ENCODE measurements around the gene RAB40B.

The RAB40B gene

DNA sequence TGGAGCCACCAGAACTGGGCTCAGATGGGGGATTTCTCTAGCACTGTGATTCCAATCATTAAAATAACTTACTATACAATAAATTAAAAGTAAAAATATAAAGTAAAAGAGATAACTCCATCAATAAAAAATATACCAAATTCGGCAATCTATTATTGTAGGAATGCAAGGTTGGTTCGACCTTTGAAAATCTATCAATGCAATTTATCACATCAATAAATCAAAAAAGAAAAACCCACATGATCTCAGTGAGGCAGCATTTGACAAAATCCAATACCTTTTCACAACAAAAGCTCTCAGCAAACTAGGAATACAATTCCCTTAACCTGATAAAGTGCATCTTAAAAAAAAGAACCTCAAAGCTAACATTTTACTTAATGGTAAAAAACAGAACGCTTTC lies 17.0 kb downstream of the RAB40B start:
- Histone ChIP-seq H3K27ac (ENCODE audit: low read depth, low read length) (no peak overlapping the region), H3K27me3 (ENCODE audit: control insufficient read depth, insufficient read depth, low read length) (no peaks in the 10 kb centered on the region), H3K4me1 (ENCODE audit: control insufficient read depth, insufficient read depth, low read length) (no peaks in the 10 kb centered on the region), H3K4me3 (ENCODE audit: low read length) (no peak overlapping the region), H3K9ac (ENCODE audit: low read length) (no peak overlapping the region), H3K36me3 (ENCODE audit: control insufficient read depth, insufficient read depth, low read length) (no peaks in the 10 kb centered on the region)

DNA sequence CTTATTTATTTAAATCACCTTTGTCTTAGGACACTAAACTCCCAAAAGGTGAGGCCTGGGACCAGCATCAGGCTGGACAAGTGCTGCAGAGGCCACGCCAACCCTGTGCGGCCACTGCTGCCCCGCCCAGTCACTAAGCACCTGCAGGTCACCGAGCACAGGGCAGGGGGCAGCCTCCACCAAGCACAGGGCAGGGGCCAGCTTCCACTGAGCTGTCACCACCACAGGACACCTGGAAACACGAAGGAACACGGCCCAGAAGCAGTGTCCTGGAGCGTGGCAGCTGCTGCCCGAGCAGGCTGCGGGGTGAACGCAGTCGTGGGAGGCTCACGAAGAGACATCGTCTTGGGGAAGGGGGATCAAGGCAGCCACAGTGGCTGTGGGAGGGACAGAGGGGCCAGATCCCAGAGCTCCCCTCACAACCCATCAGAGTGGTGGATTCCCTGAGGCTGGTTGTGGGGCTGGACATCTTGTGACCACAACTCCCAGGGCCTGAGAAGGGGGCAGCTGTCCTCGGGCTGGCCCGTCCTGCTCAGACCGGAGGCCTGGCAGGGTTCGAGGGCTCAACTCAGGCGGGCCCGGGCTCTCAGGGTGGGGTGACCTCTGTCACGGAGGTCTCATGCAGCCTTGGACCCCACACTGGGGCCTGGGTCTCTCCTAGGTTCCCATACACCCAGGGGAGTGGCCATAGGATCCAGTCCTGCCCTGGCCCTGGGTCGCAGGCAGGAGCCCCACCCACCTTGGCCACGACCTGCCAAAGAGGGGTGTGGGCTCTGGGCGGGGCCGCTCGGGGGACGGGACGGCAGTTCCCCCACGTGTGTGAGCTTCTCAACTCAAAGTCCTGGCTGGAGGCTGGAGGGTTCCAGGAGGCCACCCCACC lies 18.7 kb downstream of the RAB40B start:
- Histone ChIP-seq H3K4me3 (ENCODE audit: low read length) (no peak overlapping the region), H3K27ac (ENCODE audit: low read depth, low read length) (no peak overlapping the region), H3K36me3 (ENCODE audit: control insufficient read depth, insufficient read depth, low read length) (no peaks in the 10 kb centered on the region), H3K27me3 (ENCODE audit: control insufficient read depth, insufficient read depth, low read length) (no peaks in the 10 kb centered on the region), H3K4me1 (ENCODE audit: control insufficient read depth, insufficient read depth, low read length) (no peaks in the 10 kb centered on the region), H3K9ac (ENCODE audit: low read length) (no peak overlapping the region)

DNA sequence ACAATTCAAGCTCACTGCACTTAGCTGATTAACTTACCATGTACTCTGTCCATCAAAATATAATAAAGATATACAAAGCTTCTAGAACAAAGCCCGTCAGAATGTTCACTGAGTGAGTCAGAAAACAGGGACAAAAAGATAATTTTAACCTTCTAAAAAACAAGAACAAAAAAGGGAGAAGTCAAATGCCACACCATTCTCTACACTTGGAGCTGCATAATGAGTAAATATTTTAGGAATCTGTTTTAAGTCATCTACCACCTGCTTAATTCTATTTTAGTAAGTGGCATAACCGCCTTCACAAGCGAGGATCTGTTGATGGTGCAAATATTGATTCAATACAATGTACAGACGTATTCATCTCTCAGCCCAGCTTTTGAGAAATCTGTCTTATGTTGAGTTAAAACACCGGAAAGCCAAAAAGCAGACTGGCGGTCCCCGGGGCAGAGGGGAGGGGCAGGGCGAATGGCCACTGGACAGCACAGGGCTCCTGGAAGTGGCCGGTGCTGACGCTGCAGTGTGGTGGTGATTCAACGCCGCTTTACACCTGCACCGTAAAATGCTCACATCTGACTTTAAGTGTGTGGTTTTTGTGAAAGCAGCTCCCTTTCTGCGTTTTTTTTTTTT lies 20.1 kb downstream of the RAB40B start:
- no peak overlapping the region for H3K4me3 ChIP-seq (ENCODE audit: low read length)

DNA sequence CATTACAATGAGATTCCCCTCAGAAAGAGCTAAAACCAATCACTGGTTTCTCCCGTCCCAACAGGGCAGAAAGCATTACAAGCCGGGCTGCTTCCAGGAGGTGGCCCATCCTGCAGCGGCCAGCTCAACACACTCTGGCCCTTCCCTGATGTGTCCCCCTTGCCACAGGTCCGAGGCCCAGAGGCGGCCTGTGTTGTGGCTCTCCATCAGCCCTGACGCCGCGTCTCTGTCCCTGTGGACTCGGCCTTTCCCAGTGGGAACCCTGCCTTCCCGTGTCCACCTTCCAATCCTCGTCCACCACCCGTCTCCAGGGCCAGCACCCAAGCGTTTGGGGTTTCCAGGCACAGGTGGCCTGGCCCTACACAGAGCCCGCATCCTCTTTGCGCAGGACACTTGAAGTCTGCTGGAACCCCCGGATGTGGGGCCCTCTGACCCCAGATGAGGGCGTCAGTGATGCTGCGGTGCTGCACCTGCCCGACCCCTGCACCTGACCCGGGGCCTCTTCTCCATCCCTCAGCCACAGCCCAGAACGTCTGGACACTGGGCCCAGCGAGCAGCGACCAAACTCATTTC lies 21.1 kb downstream of the RAB40B start:
- Histone ChIP-seq H3K9ac (ENCODE audit: low read length) (no peak overlapping the region), H3K4me3 (ENCODE audit: low read length) (no peak overlapping the region), H3K4me1 (ENCODE audit: control insufficient read depth, insufficient read depth, low read length) (no peaks in the 10 kb centered on the region), H3K27me3 (ENCODE audit: control insufficient read depth, insufficient read depth, low read length) (no peaks in the 10 kb centered on the region), H3K36me3 (ENCODE audit: control insufficient read depth, insufficient read depth, low read length) (no peaks in the 10 kb centered on the region), H3K27ac (ENCODE audit: low read depth, low read length) (no peak overlapping the region)

More for the DNA sequence above, 20.1 kb downstream of the RAB40B start:
- Histone ChIP-seq H3K36me3 (ENCODE audit: control insufficient read depth, insufficient read depth, low read length) (no peaks in the 10 kb centered on the region), H3K27me3 (ENCODE audit: control insufficient read depth, insufficient read depth, low read length) (no peaks in the 10 kb centered on the region), H3K9ac (ENCODE audit: low read length) (no peak overlapping the region), H3K27ac (ENCODE audit: low read depth, low read length) (no peak overlapping the region), H3K4me1 (ENCODE audit: control insufficient read depth, insufficient read depth, low read length) (no peaks in the 10 kb centered on the region)

DNA sequence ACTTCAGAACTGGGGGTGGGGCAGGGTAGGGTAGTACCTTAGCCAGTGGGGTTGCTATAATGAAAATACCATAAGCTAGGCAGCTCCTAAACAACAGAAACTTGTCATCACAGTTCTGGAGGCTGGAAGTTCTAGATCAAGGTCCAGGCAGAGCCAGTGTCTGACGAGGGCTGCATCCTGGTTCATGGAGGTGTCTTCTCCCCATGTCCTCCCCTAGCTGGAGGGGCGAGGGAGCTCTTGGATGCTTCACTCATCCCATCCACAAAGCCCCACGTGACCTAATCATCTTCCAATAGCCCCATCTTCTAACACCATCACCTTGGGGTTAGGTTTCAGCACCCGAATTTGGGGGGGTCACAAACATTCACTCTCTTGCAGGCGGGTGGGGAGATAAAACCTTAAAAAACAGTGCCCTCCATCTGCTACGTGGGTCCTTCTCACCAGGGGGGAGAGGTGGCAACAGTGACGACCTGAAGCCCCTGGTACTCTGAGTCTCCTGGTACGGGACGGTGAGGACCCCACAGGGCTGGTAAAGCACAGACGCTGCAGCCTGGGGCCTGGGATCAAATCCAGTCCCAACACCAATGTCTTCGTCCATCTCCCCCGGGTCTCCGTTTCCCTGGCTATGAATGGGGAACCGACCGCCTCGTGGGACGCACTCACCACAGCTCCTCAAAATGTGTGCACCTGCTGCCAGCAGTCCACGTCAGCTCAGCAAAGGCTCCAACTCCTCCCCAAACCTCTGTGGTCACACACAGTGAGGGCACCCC lies 22.8 kb downstream of the RAB40B start:
- no peaks in the 10 kb centered on the region for H3K4me1 ChIP-seq (ENCODE audit: control insufficient read depth, insufficient read depth, low read length)
- H3K36me3 ChIP-seq (ENCODE audit: control insufficient read depth, insufficient read depth, low read length): no peaks in the 10 kb centered on the region
- no peak overlapping the region for H3K9ac ChIP-seq (ENCODE audit: low read length)
- H3K27ac ChIP-seq (ENCODE audit: low read depth, low read length): no peak overlapping the region
- H3K4me3 ChIP-seq (ENCODE audit: low read length): no peak overlapping the region
- no peaks in the 10 kb centered on the region for H3K27me3 ChIP-seq (ENCODE audit: control insufficient read depth, insufficient read depth, low read length)

DNA sequence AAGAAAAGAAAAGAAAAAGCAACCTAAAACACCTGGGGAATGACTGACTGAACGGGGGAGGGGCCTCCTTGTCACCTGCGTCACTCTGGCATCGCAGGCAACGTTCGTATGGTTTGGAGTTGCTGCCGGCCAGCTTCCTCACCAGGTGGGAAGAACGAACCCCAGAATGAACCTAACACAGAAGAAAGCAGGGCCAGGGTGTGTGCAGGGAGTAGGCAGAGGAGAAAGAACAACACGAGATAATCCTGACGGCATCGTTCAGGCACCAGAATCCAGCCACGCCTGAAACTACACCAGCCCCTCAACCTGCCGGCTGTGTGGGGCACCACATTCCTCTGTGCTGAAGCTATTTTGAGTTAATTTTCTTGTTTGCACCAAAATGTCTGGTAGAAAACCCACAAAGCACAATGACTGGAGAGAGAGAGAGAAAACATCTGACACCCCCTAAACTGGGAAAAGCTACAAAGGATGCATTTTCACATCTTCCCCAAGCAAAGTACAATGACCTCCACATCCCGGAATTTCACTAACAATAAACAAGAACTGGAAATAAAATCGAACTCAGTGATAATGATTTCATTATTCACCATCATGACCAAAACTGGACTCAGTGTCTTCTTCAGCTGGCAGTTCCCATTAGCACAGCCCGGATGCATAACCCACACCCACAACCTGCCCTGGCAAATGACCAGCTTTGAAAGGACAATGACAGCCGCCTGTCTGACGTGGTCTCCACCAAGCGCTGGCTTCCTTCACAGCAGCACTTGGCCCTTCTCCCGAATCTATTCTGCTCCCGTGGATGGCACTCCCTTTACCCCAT lies 23.6 kb downstream of the RAB40B start:
- Histone ChIP-seq H3K27me3 (ENCODE audit: control insufficient read depth, insufficient read depth, low read length) (no peaks in the 10 kb centered on the region), H3K36me3 (ENCODE audit: control insufficient read depth, insufficient read depth, low read length) (no peaks in the 10 kb centered on the region), H3K9ac (ENCODE audit: low read length) (no peak overlapping the region), H3K4me3 (ENCODE audit: low read length) (no peak overlapping the region), H3K4me1 (ENCODE audit: control insufficient read depth, insufficient read depth, low read length) (no peaks in the 10 kb centered on the region), H3K27ac (ENCODE audit: low read depth, low read length) (no peak overlapping the region)

DNA sequence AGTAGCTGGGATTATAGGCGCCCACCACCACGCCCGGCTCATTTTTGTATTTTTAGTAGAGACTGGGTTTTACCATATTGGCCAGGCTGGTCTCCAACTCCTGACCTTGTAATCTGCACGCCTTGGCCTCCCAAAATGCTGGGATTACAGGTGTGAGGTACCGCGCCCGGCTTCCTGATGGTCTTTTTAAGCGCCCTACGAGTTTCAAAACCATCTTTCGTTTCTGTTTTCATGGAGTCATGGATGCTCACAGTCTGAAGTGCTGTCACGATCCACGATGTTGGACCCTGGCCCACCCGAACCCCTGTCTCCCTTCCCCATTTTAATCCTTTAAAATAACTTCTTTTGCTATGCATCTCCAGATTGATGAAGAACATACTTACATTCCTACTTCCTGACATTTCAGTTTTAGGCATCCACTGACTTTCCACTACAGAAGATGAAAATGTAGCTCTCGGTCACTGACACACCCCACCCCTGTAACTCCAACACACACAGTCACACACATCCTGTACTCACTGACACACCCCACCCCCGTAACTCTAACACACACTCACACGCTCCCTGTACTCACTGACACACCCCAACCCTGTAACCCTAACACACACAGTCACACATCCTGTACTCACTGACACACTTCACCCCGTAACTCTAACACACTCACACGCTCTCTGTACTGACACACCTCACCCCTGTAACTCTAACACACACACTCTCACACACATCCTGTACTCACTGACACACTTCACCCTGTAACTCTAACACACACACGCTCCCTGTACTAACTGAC lies 27.6 kb downstream of the RAB40B start:
- H3K27me3 ChIP-seq (ENCODE audit: control insufficient read depth, insufficient read depth, low read length): no peaks in the 10 kb centered on the region
- H3K9ac ChIP-seq (ENCODE audit: low read length): no peak overlapping the region
- no peak overlapping the region for H3K27ac ChIP-seq (ENCODE audit: low read depth, low read length)
- no peaks in the 10 kb centered on the region for H3K36me3 ChIP-seq (ENCODE audit: control insufficient read depth, insufficient read depth, low read length)
- H3K4me1 ChIP-seq (ENCODE audit: control insufficient read depth, insufficient read depth, low read length): peaks cover 2% of the 10 kb centered on the region
- H3K4me3 ChIP-seq (ENCODE audit: low read length): no peak overlapping the region

DNA sequence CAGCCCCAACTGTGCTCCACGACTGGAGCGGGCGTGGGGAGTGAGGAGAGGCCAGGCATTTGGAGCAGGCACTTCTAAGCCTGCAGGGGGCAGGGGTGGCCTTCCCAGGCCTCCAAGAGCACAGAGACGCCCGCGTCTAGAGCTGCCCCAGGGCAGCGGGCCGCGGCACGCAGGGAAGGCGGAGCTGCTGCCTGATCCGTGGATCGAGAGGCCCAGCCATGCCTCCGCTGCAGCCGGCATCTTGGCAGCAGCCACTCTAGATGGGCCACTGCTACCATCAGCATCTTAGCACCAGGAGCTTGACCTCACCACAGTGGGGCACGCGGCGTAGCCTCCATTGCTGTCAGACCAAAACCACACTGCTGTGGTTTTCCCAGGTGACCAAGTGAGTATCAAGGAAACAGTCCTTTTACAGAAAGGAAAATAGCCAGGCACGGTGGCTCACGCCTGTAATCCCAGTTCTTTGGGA lies 29.8 kb downstream of the RAB40B start:
- peaks cover 2% of the 10 kb centered on the region for H3K4me1 ChIP-seq (ENCODE audit: control insufficient read depth, insufficient read depth, low read length)

DNA sequence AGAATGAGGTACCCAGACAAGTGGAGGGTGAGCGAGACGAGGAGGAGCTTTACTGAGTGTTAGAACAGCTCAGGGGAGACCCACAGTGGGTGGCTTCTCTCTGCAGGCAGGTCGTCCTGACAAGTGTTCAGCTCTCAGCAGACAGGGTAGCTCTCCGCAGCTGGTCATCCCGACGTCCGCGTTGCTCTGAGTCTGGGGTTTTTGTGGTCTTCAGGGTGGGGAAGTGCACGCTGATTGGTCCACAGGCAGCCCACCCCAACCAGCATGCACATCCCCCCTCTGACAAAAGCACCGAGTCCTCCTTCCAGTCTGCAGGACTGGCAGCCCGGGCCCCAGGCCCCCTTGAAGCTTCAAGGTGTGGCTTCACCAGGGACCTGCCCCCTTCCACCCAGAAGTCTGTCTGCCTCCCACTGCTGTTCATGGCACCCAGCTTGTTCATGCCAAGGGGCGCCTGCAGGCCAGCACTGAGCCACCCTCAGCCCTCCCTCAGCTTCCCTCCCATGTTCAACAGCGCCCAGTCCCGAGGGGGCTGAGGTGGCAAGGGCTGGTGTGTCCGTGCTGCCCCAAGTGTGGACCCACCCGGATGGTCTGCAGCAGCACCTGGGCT lies 30.4 kb downstream of the RAB40B start:
- no peaks in the 10 kb centered on the region for H3K27me3 ChIP-seq (ENCODE audit: control insufficient read depth, insufficient read depth, low read length)
- H3K27ac ChIP-seq (ENCODE audit: low read depth, low read length): no peak overlapping the region
- no peaks in the 10 kb centered on the region for H3K36me3 ChIP-seq (ENCODE audit: control insufficient read depth, insufficient read depth, low read length)
- no peak overlapping the region for H3K9ac ChIP-seq (ENCODE audit: low read length)
- no peak overlapping the region for H3K4me3 ChIP-seq (ENCODE audit: low read length)
- H3K4me1 ChIP-seq (ENCODE audit: control insufficient read depth, insufficient read depth, low read length): peaks cover 2% of the 10 kb centered on the region

More for the DNA sequence above, 29.8 kb downstream of the RAB40B start:
- Histone ChIP-seq H3K4me3 (ENCODE audit: low read length) (no peak overlapping the region), H3K9ac (ENCODE audit: low read length) (no peak overlapping the region), H3K27ac (ENCODE audit: low read depth, low read length) (no peak overlapping the region), H3K27me3 (ENCODE audit: control insufficient read depth, insufficient read depth, low read length) (no peaks in the 10 kb centered on the region), H3K36me3 (ENCODE audit: control insufficient read depth, insufficient read depth, low read length) (no peaks in the 10 kb centered on the region)

DNA sequence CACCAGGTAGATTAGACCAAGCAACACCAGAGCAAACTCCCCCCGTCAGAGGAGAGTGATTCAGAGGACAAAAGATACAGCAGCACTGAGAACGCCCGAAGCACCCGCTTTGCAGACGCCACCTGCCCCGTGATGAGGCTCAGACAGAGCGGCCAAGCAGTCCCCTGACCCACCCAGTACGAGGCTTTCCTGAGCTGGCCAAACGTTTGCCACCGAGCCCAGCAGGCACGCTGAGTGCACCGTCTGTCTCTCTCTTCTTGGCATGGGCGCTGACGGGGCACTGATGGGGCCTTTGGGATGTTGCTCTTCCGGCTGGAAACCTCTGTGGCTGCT lies 30.9 kb downstream of the RAB40B start:
- no peaks in the 10 kb centered on the region for H3K27me3 ChIP-seq (ENCODE audit: control insufficient read depth, insufficient read depth, low read length)
- H3K4me3 ChIP-seq (ENCODE audit: low read length): no peak overlapping the region
- H3K27ac ChIP-seq (ENCODE audit: low read depth, low read length): no peak overlapping the region
- peaks cover 2% of the 10 kb centered on the region for H3K4me1 ChIP-seq (ENCODE audit: control insufficient read depth, insufficient read depth, low read length)
- no peak overlapping the region for H3K9ac ChIP-seq (ENCODE audit: low read length)
- no peaks in the 10 kb centered on the region for H3K36me3 ChIP-seq (ENCODE audit: control insufficient read depth, insufficient read depth, low read length)
